HepG2 (cell line): ENCODE results near the gene HS6ST2. TPM values are rescaled to one million over a fixed set of nuclear protein-coding genes. Genes with fewer than 3 reads are reported as not detected.

Source experiments
- ATAC-seq: fragments of 200-7000 bp; cut with Tn5 transposase; 3 replicates; pipeline ENCODE4 v1.9.1; 2020; ENCODE audit warnings: mild to moderate bottlenecking, moderate library complexity
- BruUV-seq: library from RNA; stranded (reverse); fragments of 400-500 nt; replicated peaks from 2 replicates; lab custom pipeline; 2021; lab: Mats Ljungman, UMichigan
- CTCF ChIA-PET: fragments of 300-600 bp; formaldehyde crosslinking; extraction: SDS; loops from one replicate; lab custom pipeline; 2021; ENCODE audit warnings: low total read pairs, inconsistent platforms, low intra/inter-chr PET ratio; lab: Yijun Ruan, JAX
- POLR2A ChIA-PET: fragments of 350-600 bp; sonication (Branson Sonifier 250); formaldehyde crosslinking; loops from one replicate; lab custom pipeline; 2020; ENCODE audit warnings: antibody characterized with exemption, inconsistent platforms; lab: Yijun Ruan, JAX
- DNase-seq: peaks from one replicate; pipeline ENCODE4 v3.0.0-alpha.2; 2015; ENCODE audit warnings: low spot score
- FAIRE-seq: peaks from 3 replicates; lab custom pipeline; 2011; peaks lifted over from hg19 to GRCh38; lab: Jason Lieb, UNC
- H2AFZ ChIP-seq: one replicate; pipeline ENCODE4 v1.6.1; 2011; ENCODE audit warnings: low read length, inconsistent platforms
- H3K27ac ChIP-seq: fragments of 300-600 bp; 3 replicates; pipeline ENCODE4 v1.8.0; 2011; ENCODE audit warnings: mixed run types, mild to moderate bottlenecking, mixed read lengths, low read length, inconsistent platforms; ENCODE audit not compliant: insufficient read depth; ENCODE audit errors: extremely low read length
- H3K27me3 ChIP-seq, 2 experiments: fragments of 200-600 bp in 1 of 2; 2 replicates in 1 of 2; 3 replicates in 1 of 2; pipeline versions ENCODE4 v1.6.0 to v1.8.0; 2011; ENCODE audit warnings: low read length in 2 of 2, mild to moderate bottlenecking in 2 of 2, moderate library complexity in 2 of 2, inconsistent platforms in 1 of 2; ENCODE audit not compliant: insufficient read depth in 2 of 2, control insufficient read depth in 1 of 2
- H3K36me3 ChIP-seq, 2 experiments: fragments of 200-600 bp in 1 of 2; replicated peaks in 1 of 2; 2 replicates in 1 of 2; 3 replicates in 1 of 2; pipeline versions ENCODE4 v1.5.1 to v1.8.0; 2011; ENCODE audit warnings: low read length in 2 of 2, inconsistent platforms in 1 of 2; ENCODE audit not compliant: insufficient read depth in 2 of 2, control insufficient read depth in 1 of 2
- H3K4me1 ChIP-seq: 2 replicates; pipeline ENCODE4 v1.5.1; 2012; ENCODE audit warnings: low read length, inconsistent platforms; ENCODE audit not compliant: insufficient read depth
- H3K4me2 ChIP-seq: 2 replicates; pipeline ENCODE4 v1.6.0; 2011; ENCODE audit warnings: low read depth, low read length, inconsistent platforms
- H3K4me3 ChIP-seq, 3 experiments: fragments of 200-600 bp in 1 of 3; sonication (generic), shearing (Covaris generic) in 1 of 3; replicated peaks in 1 of 3; 2 replicates each; pipeline ENCODE4 v1.5.1; 2011 to 2016; ENCODE audit warnings: low read length in 3 of 3, inconsistent platforms in 2 of 3, low read depth in 2 of 3, mild to moderate bottlenecking in 2 of 3, control low read depth in 1 of 3, mixed read lengths in 1 of 3; ENCODE audit not compliant: insufficient read depth in 1 of 3
- H3K79me2 ChIP-seq: one replicate; pipeline ENCODE4 v1.6.1; 2011; ENCODE audit warnings: low read length, inconsistent platforms; ENCODE audit not compliant: insufficient read depth
- H3K9ac ChIP-seq: 2 replicates; pipeline ENCODE4 v1.6.0; 2011; ENCODE audit warnings: mild to moderate bottlenecking, low read depth, low read length, inconsistent platforms; ENCODE audit not compliant: insufficient read depth
- H3K9me3 ChIP-seq: 2 replicates; pipeline ENCODE4 v1.5.1; 2012; ENCODE audit warnings: mild to moderate bottlenecking, low read length
- H4K20me1 ChIP-seq: 2 replicates; pipeline ENCODE4 v1.6.0; 2011; ENCODE audit warnings: inconsistent platforms, mild to moderate bottlenecking, low read length, moderate library complexity; ENCODE audit not compliant: insufficient read depth
- CENPX ChIP-seq: sonication (generic); formaldehyde crosslinking; IDR thresholded peaks from 2 replicates; pipeline ENCODE4 v1.9.0; 2021; ENCODE audit warnings: mild to moderate bottlenecking, missing genetic modification reagents, moderate library complexity
- DNMT1 ChIP-seq: sonication (generic); formaldehyde crosslinking; IDR thresholded peaks from 2 replicates; pipeline ENCODE4 v1.5.1; 2020; ENCODE audit warnings: mild to moderate bottlenecking, missing genetic modification reagents
- ETS1 ChIP-seq: sonication (generic); formaldehyde crosslinking; IDR thresholded peaks from 2 replicates; pipeline ENCODE4 v1.4.0; 2020; ENCODE audit warnings: missing genetic modification reagents
- GZF1 ChIP-seq: sonication (generic); formaldehyde crosslinking; IDR thresholded peaks from 2 replicates; pipeline ENCODE4 v1.5.1; 2020; ENCODE audit warnings: mild to moderate bottlenecking, missing genetic modification reagents
- SSRP1 ChIP-seq: IDR thresholded peaks from 2 replicates; pipeline ENCODE4 v1.6.1; 2016; ENCODE audit warnings: control low read depth
- ZNF296 ChIP-seq: sonication (generic); formaldehyde crosslinking; conservative IDR thresholded peaks from 2 replicates; pipeline ENCODE4 v1.5.0; 2020; ENCODE audit warnings: mild to moderate bottlenecking, missing genetic modification reagents
- ZNF549 ChIP-seq: sonication (generic); formaldehyde crosslinking; IDR thresholded peaks from 2 replicates; pipeline ENCODE4 v1.5.0; 2020; ENCODE audit warnings: missing genetic modification reagents
- ZNF557 ChIP-seq: sonication (generic); formaldehyde crosslinking; IDR thresholded peaks from 2 replicates; pipeline ENCODE4 v1.4.0; 2020; ENCODE audit warnings: missing genetic modification reagents
- ZNF629 ChIP-seq: sonication (generic); formaldehyde crosslinking; conservative IDR thresholded peaks from 2 replicates; pipeline ENCODE4 v1.5.0; 2020; ENCODE audit warnings: missing genetic modification reagents
- WGBS: methylation state at CpG from one replicate; pipeline ENCODE4 v1.1.6; 2017; ENCODE audit warnings: low lambda C conversion rate; 5-methylcytosine and 5-hydroxymethylcytosine counted together
- in situ Hi-C: cut with HindIII; loops from 2 replicates; pipeline ENCODE4 v1.10.0; 2017; ENCODE audit warnings: low pct_unique_long_range_greater_than_20kb; ENCODE audit not compliant: extremely low pct_ligation_motif_present
- intact Hi-C: fragments of 100-400 bp; cut with micrococcal nuclease; formaldehyde crosslinking; loops from one replicate; pipeline ENCODE4 v1.10.0; 2022; ENCODE audit not compliant: unreplicated experiment
- polyA plus RNA-seq, 8 experiments: library from polyadenylated mRNA; depleted of rRNA in 3 of 8; stranded (reverse) in 7 of 8; unstranded in 1 of 8; fragments of >200 nt; fragmentation: Illumina TruSeq in 4 of 8; extraction: Trizol in 4 of 8; gene quantifications; 2 replicates each; pipeline versions ENCODE4 v1.2.1 to v1.2.3, GENCODE V29; 2011 to 2016; ENCODE audit warnings: low read depth in 4 of 8, missing spikeins in 1 of 8, mixed read lengths in 1 of 8; ENCODE audit not compliant: insufficient read depth in 1 of 8
- total RNA-seq, 5 experiments: library from RNA; depleted of rRNA; stranded (reverse); fragments of >200 nt; fragmentation: Illumina TruSeq; extraction: Trizol; gene quantifications; 2 replicates each; pipeline ENCODE4 v1.2.3, GENCODE V29; 2016; ENCODE audit warnings: low read depth in 1 of 5

HS6ST2 gene
- total and polyA plus RNA-seq, 2 of the 13 experiments (the other 11 are each of a cell fraction or from before 2014, with no cell fraction given): 0.05 TPM; not detected in 1

GRCh38 chrX:132848296-132848970 is 110.0 kb downstream of the HS6ST2 start:
- H2AFZ ChIP-seq: no peak overlapping the region
- ATAC-seq: no peak
- H3K9me3 ChIP-seq: no peaks in the 10 kb centered on the region
- no peak overlapping the region for H3K4me3 ChIP-seq
- no peaks in the 10 kb centered on the region for H4K20me1 ChIP-seq
- H3K4me1 ChIP-seq: no peaks in the 10 kb centered on the region
- WGBS: 24% methylated on average over 2 of the region's 6 CpGs
- no peak for TF ChIP-seq DNMT1 (CRISPR knock-in tag)
- TF ChIP-seq ETS1 (CRISPR knock-in tag): no peak
- no peak for TF ChIP-seq GZF1
- TF ChIP-seq CENPX (CRISPR knock-in tag): no peak
- TF ChIP-seq ZNF549 (CRISPR knock-in tag): no peak
- TF ChIP-seq ZNF629 (CRISPR knock-in tag): no peak
- TF ChIP-seq ZNF557 (CRISPR knock-in tag): no peak
- no peak for TF ChIP-seq SSRP1 (CRISPR knock-in tag)
- TF ChIP-seq ZNF296 (CRISPR knock-in tag): no peak
- TF ChIP-seq, all 625 proteins: peak for 0
- intact Hi-C loops: no loop called here
- H3K27me3 ChIP-seq: no peaks in the 10 kb centered on the region
- in situ Hi-C loops: no loop called here
- H3K79me2 ChIP-seq: no peaks in the 10 kb centered on the region
- ChIA-PET CTCF (no interaction called here), POLR2A (no interaction called here)
- no peak overlapping the region for H3K9ac ChIP-seq
- no peaks in the 10 kb centered on the region for H3K36me3 ChIP-seq
- BruUV-seq: no TSS peak
- FAIRE-seq (no peak), DNase-seq (no peak)
- H3K27ac ChIP-seq: no peak overlapping the region
- no peak overlapping the region for H3K4me2 ChIP-seq
